HEK293T (cell line): ENCODE measurements around the gene CEP44.

ENCODE experiments used
- CTCF ChIA-PET: fragments of 350-600 bp; formaldehyde crosslinking; extraction: SDS; loops from one replicate; lab custom pipeline; 2021; ENCODE audit warnings: antibody characterized with exemption, inconsistent platforms; lab: Yijun Ruan, JAX
- POLR2A ChIA-PET: fragments of 350-600 bp; formaldehyde crosslinking; extraction: SDS; loops from one replicate; lab custom pipeline; 2020; ENCODE audit warnings: antibody characterized with exemption, inconsistent platforms; lab: Yijun Ruan, JAX
- DNase-seq: peaks from one replicate; pipeline ENCODE4 v3.0.0; 2012; ENCODE audit warnings: mixed read lengths; ENCODE audit errors: extremely low spot score
- ARNT ChIP-seq: fragments of 450-650 bp; IDR thresholded peaks from 2 replicates; pipeline ENCODE4 v1.6.1; 2017; ENCODE audit warnings: mild to moderate bottlenecking
- BHLHE40 ChIP-seq: fragments of 450-650 bp; IDR thresholded peaks from 2 replicates; pipeline ENCODE4 v1.6.1; 2016; ENCODE audit warnings: mild to moderate bottlenecking, moderate library complexity, borderline replicate concordance
- CTBP1 ChIP-seq: fragments of 450-650 bp; IDR thresholded peaks from 2 replicates; pipeline ENCODE4 v1.6.1; 2016; ENCODE audit warnings: borderline replicate concordance
- ELF4 ChIP-seq: fragments of 450-650 bp; IDR thresholded peaks from 2 replicates; pipeline ENCODE4 v1.6.1; 2017; ENCODE audit warnings: antibody characterized with exemption
- FOXA1 ChIP-seq: fragments of 450-650 bp; IDR thresholded peaks from 2 replicates; pipeline ENCODE4 v1.6.1; 2016; ENCODE audit warnings: mild to moderate bottlenecking
- FOXK2 ChIP-seq: fragments of 450-650 bp; IDR thresholded peaks from 2 replicates; pipeline ENCODE4 v1.6.1; 2016; ENCODE audit warnings: mild to moderate bottlenecking
- FOXM1 ChIP-seq: fragments of 450-650 bp; IDR thresholded peaks from 2 replicates; pipeline ENCODE4 v1.6.1; 2017; ENCODE audit warnings: mild to moderate bottlenecking, borderline replicate concordance
- HDGF ChIP-seq: fragments of 450-650 bp; IDR thresholded peaks from 2 replicates; pipeline ENCODE4 v1.6.1; 2017; ENCODE audit warnings: antibody characterized with exemption, borderline replicate concordance
- L3MBTL2 ChIP-seq: fragments of 450-650 bp; conservative IDR thresholded peaks from 2 replicates; pipeline ENCODE4 v1.6.1; 2016; ENCODE audit warnings: mild to moderate bottlenecking
- LEF1 ChIP-seq: fragments of 450-650 bp; IDR thresholded peaks from 2 replicates; pipeline ENCODE4 v1.6.1; 2017; ENCODE audit warnings: mild to moderate bottlenecking, borderline replicate concordance
- NFRKB ChIP-seq: fragments of 450-650 bp; IDR thresholded peaks from 2 replicates; pipeline ENCODE4 v1.6.1; 2016; ENCODE audit warnings: mild to moderate bottlenecking, moderate library complexity
- SP1 ChIP-seq: fragments of 450-650 bp; IDR thresholded peaks from 2 replicates; pipeline ENCODE4 v1.6.1; 2017
- SUZ12 ChIP-seq: fragments of 450-650 bp; IDR thresholded peaks from 2 replicates; pipeline ENCODE4 v1.6.1; 2016; ENCODE audit warnings: mild to moderate bottlenecking
- TARDBP ChIP-seq: fragments of 450-650 bp; IDR thresholded peaks from 2 replicates; pipeline ENCODE4 v1.6.1; 2016
- ZNF384 ChIP-seq: fragments of 450-650 bp; IDR thresholded peaks from 2 replicates; pipeline ENCODE4 v1.6.1; 2016
- TF ChIP-seq, protein P1 (sequence below): fragments of 450-650 bp; IDR thresholded peaks from 2 replicates; pipeline ENCODE4 v1.6.1; 2016

CEP44 gene

DNA sequence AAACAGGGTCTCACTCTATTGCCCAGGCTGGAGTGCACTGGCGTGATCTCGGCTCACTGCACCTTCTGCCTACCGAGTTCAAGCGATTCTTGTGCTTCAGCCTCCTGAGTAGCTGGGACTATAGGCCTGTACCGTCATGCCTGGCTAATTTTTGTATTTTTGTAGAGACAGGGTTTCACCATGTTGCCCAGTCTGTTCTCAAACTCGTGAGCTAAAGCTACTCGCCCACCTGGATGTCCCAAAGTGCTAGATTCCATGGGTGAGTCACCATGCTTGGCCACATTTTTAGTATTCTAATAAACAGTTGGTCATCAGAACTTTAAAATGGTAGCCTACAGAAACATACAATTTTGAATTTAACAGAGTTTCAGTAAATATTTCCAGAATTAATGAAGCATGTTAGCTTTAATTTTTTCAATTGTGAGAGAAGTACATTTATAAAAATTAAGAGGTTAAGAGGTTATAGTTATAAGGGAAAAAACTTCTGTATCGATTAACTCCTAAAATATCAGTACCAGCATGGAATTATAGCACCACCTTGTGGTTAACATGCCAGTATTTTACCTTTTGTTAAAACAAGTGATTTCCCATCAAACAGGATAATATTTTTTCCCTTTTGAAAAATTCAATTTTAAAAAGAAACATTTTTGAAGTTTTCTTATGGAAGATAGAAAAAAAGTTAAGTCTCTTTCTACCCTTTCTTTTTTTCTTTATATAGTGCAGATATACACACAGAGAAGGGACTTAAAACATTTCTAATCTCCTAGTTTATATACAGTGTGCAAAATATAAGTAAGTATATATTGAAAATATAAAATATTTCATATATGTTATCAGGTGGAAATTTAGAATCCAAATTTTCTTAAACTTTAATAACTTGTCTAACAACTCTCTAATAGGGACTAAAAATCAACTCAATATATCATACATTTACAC lies 35.4 kb downstream of the CEP44 start:
- POLR2A ChIA-PET = no interaction called here
- CTCF ChIA-PET = interaction anchor here (0.5 to 1.2 kb wide), 7 partner anchors 9 to 816 kb away, joined by 3 to 4 read pairs (median 3); no protein-coding TSS in a partner anchor
- no peak for TF ChIP-seq CTBP1
- 0 out of 2 replicates have a peak, but pooled peaks have one; percentile 11 for TF ChIP-seq ZNF384
- DNase-seq = no peak

DNA sequence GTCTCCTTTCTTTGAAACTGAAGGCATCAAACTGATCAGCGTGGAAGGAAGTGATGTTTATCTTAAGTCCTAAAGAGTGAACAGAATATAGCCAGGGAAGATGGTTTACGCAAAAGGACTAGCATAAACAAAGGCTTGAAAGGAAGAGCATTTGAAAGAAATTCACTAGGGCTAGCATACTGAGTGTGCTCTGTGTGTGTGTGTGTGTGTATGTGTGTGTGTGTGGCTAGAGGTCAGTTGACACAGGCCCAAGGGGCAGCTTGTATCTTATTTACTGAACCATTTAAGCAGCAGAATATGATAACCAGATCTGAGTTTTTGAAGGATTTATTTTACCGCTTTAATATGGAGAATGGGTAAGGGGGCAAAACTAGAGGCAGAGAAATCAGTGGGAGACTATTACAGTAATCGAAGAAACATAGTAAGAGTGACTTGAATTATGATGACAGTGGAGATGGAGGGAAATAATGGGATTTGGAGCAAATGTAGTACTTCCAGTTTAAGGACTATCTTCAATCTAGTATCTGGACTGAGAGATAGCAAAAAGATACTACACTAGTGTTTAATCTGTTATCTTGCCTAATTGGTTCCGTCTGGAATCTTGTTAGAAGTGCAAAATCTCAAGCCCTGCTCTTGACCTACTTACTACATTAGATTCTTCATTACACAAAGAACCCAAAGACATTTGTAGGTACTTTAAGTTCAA lies 36.9 kb downstream of the CEP44 start:
- ChIA-PET CTCF (no interaction called here), POLR2A (no interaction called here)
- TF ChIP-seq L3MBTL2 = no peak
- no peak for TF ChIP-seq LEF1
- TF ChIP-seq FOXM1 = no peak
- no peak for TF ChIP-seq CTBP1
- TF ChIP-seq BHLHE40 = no peak
- TF ChIP-seq TARDBP = no peak
- no peak for TF ChIP-seq FOXA1
- TF ChIP-seq NFRKB = no peak
- no peak for TF ChIP-seq SP1
- TF ChIP-seq ZNF384 = no peak
- TF ChIP-seq, protein P1, sequence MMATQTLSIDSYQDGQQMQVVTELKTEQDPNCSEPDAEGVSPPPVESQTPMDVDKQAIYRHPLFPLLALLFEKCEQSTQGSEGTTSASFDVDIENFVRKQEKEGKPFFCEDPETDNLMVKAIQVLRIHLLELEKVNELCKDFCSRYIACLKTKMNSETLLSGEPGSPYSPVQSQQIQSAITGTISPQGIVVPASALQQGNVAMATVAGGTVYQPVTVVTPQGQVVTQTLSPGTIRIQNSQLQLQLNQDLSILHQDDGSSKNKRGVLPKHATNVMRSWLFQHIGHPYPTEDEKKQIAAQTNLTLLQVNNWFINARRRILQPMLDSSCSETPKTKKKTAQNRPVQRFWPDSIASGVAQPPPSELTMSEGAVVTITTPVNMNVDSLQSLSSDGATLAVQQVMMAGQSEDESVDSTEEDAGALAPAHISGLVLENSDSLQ = no peak
- no peak for TF ChIP-seq SUZ12
- TF ChIP-seq FOXK2 = no peak
- TF ChIP-seq HDGF = no peak
- DNase-seq = no peak

DNA sequence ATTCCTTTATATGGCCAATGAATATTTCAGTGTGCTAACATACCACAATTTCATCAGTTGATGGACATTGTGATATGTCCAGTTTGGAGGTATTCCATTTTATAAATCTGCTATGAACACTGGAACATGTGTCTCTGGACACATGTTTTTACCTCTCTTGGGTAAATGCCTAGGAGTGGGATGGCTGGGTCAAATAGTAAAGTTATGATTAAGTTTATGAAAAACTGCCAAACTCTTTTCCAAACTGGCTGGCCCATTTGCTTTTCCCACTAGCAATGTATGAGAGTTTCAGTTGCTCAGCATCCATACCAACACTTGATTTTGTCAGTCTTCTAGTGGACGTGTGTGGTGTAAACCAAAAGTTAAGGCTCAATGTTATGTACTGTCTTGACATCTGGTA lies 40.5 kb downstream of the CEP44 start:
- TF ChIP-seq SUZ12 = no peak
- TF ChIP-seq ARNT = no peak
- TF ChIP-seq, protein P1 = no peak
- no peak for TF ChIP-seq NFRKB
- TF ChIP-seq FOXM1 = no peak
- TF ChIP-seq TARDBP = no peak
- no peak for TF ChIP-seq LEF1
- TF ChIP-seq FOXA1 = no peak
- no peak for TF ChIP-seq BHLHE40
- TF ChIP-seq SP1 = no peak
- TF ChIP-seq ELF4 = no peak
- TF ChIP-seq ZNF384 = no peak
- TF ChIP-seq CTBP1 = no peak
- TF ChIP-seq HDGF = no peak
- TF ChIP-seq FOXK2 = no peak
- no peak for TF ChIP-seq L3MBTL2
- ChIA-PET CTCF (no interaction called here), POLR2A (no interaction called here)
- DNase-seq = no peak

DNA sequence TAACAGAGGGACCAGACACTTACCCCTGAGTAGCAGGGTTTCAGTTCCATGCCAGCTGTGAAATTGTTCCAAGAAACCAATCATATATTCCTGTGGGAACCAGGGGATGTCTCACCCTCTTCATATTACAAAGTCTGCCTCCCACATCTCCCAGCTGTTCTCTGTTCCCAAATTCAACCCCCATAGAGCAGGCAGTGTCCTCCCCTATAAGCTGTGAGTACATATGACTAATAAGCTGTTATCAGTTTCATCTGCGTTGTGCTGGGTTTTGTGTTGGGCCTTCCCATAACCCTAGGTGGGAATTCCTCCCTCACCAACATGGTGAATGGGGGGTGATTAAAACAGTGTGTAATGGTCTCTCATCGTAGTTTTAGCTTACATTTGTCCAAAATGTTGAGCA lies 41.0 kb downstream of the CEP44 start:
- DNase-seq = no peak
- ChIA-PET CTCF (no interaction called here), POLR2A (no interaction called here)
- no peak for TF ChIP-seq HDGF
- TF ChIP-seq FOXM1 = no peak
- TF ChIP-seq LEF1 = no peak
- TF ChIP-seq L3MBTL2 = no peak
- no peak for TF ChIP-seq SP1
- TF ChIP-seq CTBP1 = no peak
- TF ChIP-seq ELF4 = no peak

DNA sequence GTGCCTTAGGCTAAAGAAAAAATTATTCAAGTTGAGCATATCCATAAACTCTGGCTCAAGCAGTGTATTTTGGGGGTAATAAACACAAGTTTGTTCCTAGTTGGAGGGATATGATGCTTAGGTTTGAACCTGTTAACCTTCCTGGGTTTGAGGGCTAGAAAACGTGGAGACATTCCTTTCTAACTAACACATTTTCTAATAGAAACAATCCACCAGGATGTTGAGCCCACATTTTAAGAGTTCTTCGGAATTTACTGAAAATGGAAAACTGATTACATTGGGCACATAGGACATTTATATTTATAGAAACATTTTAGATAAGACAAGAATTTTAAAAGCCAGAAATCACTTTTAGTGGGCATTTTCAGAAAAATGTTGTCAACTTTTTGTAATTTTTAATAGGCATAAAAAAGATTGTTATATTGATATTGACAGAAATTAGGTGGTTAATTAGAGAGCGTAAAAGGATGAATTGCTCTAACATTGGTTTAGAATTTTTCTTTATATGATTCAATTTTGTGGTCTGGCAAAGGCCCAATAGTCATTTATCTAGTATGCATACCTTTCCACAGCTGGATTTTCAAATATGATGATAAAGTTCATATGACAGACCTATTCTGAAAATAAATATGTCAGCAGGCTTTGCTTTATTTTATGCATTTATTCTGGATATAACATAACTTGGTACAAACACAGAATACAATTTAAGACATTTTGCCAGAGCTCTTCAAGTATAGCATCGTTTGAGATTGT lies 49.2 kb downstream of the CEP44 start:
- ChIA-PET CTCF (no interaction called here), POLR2A (no interaction called here)
- DNase-seq = no peak
- TF ChIP-seq BHLHE40 = no peak
- TF ChIP-seq ELF4 = no peak
- no peak for TF ChIP-seq ARNT
- TF ChIP-seq HDGF = no peak
- no peak for TF ChIP-seq SUZ12

DNA sequence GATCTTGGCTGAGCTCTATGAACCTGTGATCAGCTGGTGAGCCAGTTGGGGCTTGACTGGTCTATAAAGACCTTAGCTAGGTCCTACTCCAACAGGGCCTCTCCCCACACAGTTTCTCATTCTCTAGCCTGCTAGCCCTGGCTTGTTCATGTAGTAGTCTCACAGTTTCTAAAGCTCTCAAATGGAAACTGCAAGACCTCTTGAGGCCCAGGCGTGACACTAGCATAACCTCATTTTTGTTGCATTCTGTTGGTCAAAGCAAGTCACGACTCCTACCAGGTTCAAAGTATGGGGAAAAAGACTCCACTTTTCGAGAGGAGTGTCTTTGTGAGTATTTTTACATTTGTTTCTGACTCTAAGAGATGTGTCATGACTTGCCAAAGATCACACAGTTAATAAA lies 50.9 kb downstream of the CEP44 start:
- TF ChIP-seq ARNT (no peak), ZNF384 (no peak), CTBP1 (no peak), SUZ12 (no peak), L3MBTL2 (no peak), ELF4 (no peak), FOXK2 (no peak), HDGF (no peak), FOXA1 (no peak), BHLHE40 (no peak), NFRKB (no peak), SP1 (no peak), FOXM1 (no peak), TARDBP (no peak), LEF1 (no peak)
- TF ChIP-seq, protein P1 = no peak
- DNase-seq = no peak
- ChIA-PET POLR2A (no interaction called here), CTCF (interaction anchor here (0.9 kb wide), 1 partner anchor 298 kb away, joined by 3 read pairs; no protein-coding TSS in a partner anchor)
